Measurements from ENCODE around the gene TAS2R5. TPM values are rescaled to one million over a fixed set of nuclear protein-coding genes. Genes with fewer than 3 reads are reported as not detected.

TAS2R5 gene
- total and polyA plus RNA-seq, 2 of the 4 experiments (the other 2 are of a cell fraction), result 0.32 to 0.36 TPM

- Histone ChIP-seq H4K91ac (ENCODE audit: insufficient read depth, low read depth, low read length) (no peak overlapping the region), H3K9me3 (ENCODE audit: control insufficient read depth, insufficient read depth, low read length) (peaks cover 14% of the 10 kb centered on the region), H2AK9ac (replicated peaks; ENCODE audit: low read depth, low read length, poor library complexity) (no peak overlapping the region), H3K56ac (ENCODE audit: extremely low read depth, insufficient read depth, low read length) (no peak overlapping the region), H2BK20ac (ENCODE audit: low read depth, low read length) (no peak overlapping the region), H2AK5ac (ENCODE audit: low read depth, low read length) (no peak overlapping the region), H3K4ac (ENCODE audit: low read depth, low read length) (no peak overlapping the region), H3K27ac (ENCODE audit: insufficient read depth, low read length) (no peak overlapping the region), H3K9me1 (ENCODE audit: insufficient read depth, low read length) (no peaks in the 10 kb centered on the region), H3K23ac (ENCODE audit: low read depth, low read length) (no peak overlapping the region), H3K18ac (ENCODE audit: low read depth, low read length) (no peak overlapping the region), H3K9ac (ENCODE audit: low read depth, low read length) (no peak overlapping the region), H4K20me1 (ENCODE audit: insufficient read depth, low read length) (no peaks in the 10 kb centered on the region), H3K4me2 (ENCODE audit: low read depth, low read length) (no peak overlapping the region), H2AFZ (replicated peaks; ENCODE audit: low read length, poor library complexity) (no peak overlapping the region), H3K14ac (replicated peaks; ENCODE audit: low read depth, low read length) (no peak overlapping the region), H4K8ac (ENCODE audit: low read depth in 2 of 2, low read length in 2 of 2) (no peak overlapping the region), H3K79me1 (ENCODE audit: low read depth in 1 of 2, low read length in 2 of 2) (no peaks in the 10 kb centered on the region), H3K36me3 (ENCODE audit: control insufficient read depth, insufficient read depth, low read length) (no peaks in the 10 kb centered on the region), H3K4me3 (ENCODE audit: insufficient read depth, low read depth, low read length) (no peak overlapping the region), H3K27me3 (ENCODE audit: control insufficient read depth, insufficient read depth, low read length) (no peaks in the 10 kb centered on the region), H2BK15ac (ENCODE audit: low read depth, low read length) (no peak overlapping the region), H2BK120ac (ENCODE audit: low read depth, low read length) (no peak overlapping the region), H3K4me1 (ENCODE audit: control insufficient read depth, insufficient read depth, low read length) (no peaks in the 10 kb centered on the region), H4K5ac (ENCODE audit: low read depth, low read length) (no peak overlapping the region), H2BK5ac (ENCODE audit: low read depth, low read length, poor library complexity, severe bottlenecking) (no peak overlapping the region)
- BruUV-seq (replicated peaks), result no TSS peak
- no CpG with 5 or more reads among the region's 4 CpGs for WGBS, 2 experiments (ENCODE audit: extremely low coverage in 2 of 2, insufficient read length in 1 of 2)
- DNase-seq (no peak), ATAC-seq (ENCODE audit: low read depth) (no peak)
- POLR2A ChIA-PET (ENCODE audit: unreplicated experiment), result no interaction called here
- in situ Hi-C loops (cut with MboI; ENCODE audit: low sequenced_read_pairs) (no loop called here), dilution Hi-C loops (cut with HindIII; ENCODE audit: low sequenced_read_pairs, unreplicated experiment) (no loop called here), intact Hi-C loops (cut with micrococcal nuclease) (no loop called here)
- TF ChIP-seq MAZ (IDR thresholded peaks at IDR 0.05; ENCODE audit: borderline replicate concordance, low read depth, low read length) (no peak), MXI1 (IDR thresholded peaks at IDR 0.05; ENCODE audit: borderline replicate concordance, low read depth, low read length) (no peak), CHD1 (IDR thresholded peaks at IDR 0.05; ENCODE audit: low read depth, low read length) (no peak), CTCF (conservative IDR thresholded peaks at IDR 0.05; ENCODE audit: low read depth, low read length) (no peak), RCOR1 (IDR thresholded peaks at IDR 0.05; ENCODE audit: insufficient replicate concordance, low read length) (no peak), CEBPB (IDR thresholded peaks at IDR 0.05; ENCODE audit: low read depth, low read length) (no peak), POLR2A (IDR thresholded peaks at IDR 0.05; ENCODE audit: low read depth, low read length) (no peak), RAD21 (IDR thresholded peaks at IDR 0.05; ENCODE audit: low read length) (no peak), MAFK (IDR thresholded peaks at IDR 0.05; ENCODE audit: low read depth, low read length) (no peak), RFX5 (IDR thresholded peaks at IDR 0.05; ENCODE audit: low read depth, low read length) (no peak), BHLHE40 (IDR thresholded peaks at IDR 0.05; ENCODE audit: low read depth, low read length) (no peak), SMC3 (IDR thresholded peaks at IDR 0.05; ENCODE audit: low read depth, low read length) (no peak), FOS (IDR thresholded peaks at IDR 0.05; ENCODE audit: low read depth, low read length) (no peak), NFE2L2 (IDR thresholded peaks at IDR 0.05; ENCODE audit: low read depth, low read length) (no peak)
- TF ChIP-seq, protein P1, sequence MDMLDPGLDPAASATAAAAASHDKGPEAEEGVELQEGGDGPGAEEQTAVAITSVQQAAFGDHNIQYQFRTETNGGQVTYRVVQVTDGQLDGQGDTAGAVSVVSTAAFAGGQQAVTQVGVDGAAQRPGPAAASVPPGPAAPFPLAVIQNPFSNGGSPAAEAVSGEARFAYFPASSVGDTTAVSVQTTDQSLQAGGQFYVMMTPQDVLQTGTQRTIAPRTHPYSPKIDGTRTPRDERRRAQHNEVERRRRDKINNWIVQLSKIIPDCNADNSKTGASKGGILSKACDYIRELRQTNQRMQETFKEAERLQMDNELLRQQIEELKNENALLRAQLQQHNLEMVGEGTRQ (IDR thresholded peaks at IDR 0.05; ENCODE audit: low read depth, low read length), result no peak
- TF ChIP-seq, protein P2, sequence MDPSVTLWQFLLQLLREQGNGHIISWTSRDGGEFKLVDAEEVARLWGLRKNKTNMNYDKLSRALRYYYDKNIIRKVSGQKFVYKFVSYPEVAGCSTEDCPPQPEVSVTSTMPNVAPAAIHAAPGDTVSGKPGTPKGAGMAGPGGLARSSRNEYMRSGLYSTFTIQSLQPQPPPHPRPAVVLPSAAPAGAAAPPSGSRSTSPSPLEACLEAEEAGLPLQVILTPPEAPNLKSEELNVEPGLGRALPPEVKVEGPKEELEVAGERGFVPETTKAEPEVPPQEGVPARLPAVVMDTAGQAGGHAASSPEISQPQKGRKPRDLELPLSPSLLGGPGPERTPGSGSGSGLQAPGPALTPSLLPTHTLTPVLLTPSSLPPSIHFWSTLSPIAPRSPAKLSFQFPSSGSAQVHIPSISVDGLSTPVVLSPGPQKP (IDR thresholded peaks at IDR 0.05; ENCODE audit: borderline replicate concordance, low read depth, low read length), result no peak
- CTCF ChIA-PET, result no interaction called here
These were observed 49.2 kb downstream of the TAS2R5 start for GRCh38 chr7:141839256-141839655.

Data from IMR-90 (cell line).